HEK293 (cell line): ENCODE data around the gene ITGA2.

Experiments
- CTCF ChIA-PET: fragments of 350-600 bp; formaldehyde crosslinking; extraction: SDS; loops from one replicate; lab custom pipeline; 2021; ENCODE audit warnings: antibody characterized with exemption; lab: Yijun Ruan, JAX
- POLR2A ChIA-PET: fragments of 300-600 bp; formaldehyde crosslinking; extraction: SDS; loops from one replicate; lab custom pipeline; 2020; ENCODE audit warnings: antibody characterized with exemption, inconsistent platforms; lab: Yijun Ruan, JAX
- H3K27ac ChIP-seq: fragments of 200-500 bp; sonication (Bioruptor generic); 2 replicates; pipeline ENCODE4 v1.5.1; 2014; ENCODE audit warnings: low read depth, low read length, control low read depth, inconsistent platforms; ENCODE audit errors: extremely low read depth
- H3K36me3 ChIP-seq, 2 experiments: fragments of 200-500 bp in 1 of 2; sonication (Bioruptor generic) in 1 of 2; 1 replicate in 1 of 2; 2 replicates in 1 of 2; pipeline ENCODE4 v1.5.1; 2014 to 2017; ENCODE audit warnings: inconsistent platforms in 2 of 2, low read length in 2 of 2; ENCODE audit not compliant: control insufficient read depth in 2 of 2, insufficient read depth in 1 of 2
- H3K4me1 ChIP-seq: fragments of 200-500 bp; sonication (Bioruptor generic); 2 replicates; pipeline ENCODE4 v1.5.1; 2014; ENCODE audit warnings: mild to moderate bottlenecking, low read length, inconsistent platforms; ENCODE audit not compliant: control insufficient read depth, insufficient read depth
- H3K4me3 ChIP-seq: 2 replicates; pipeline ENCODE4 v1.5.1; 2011; ENCODE audit warnings: low read depth, mild to moderate bottlenecking, control low read depth, low read length, moderate library complexity
- H3K9me3 ChIP-seq: fragments of 200-500 bp; sonication (Bioruptor generic); 2 replicates; pipeline ENCODE4 v1.5.1; 2014; ENCODE audit warnings: low read depth, low read length, inconsistent platforms; ENCODE audit not compliant: control insufficient read depth, insufficient read depth
- SCRT1 ChIP-seq: fragments of 450-650 bp; formaldehyde crosslinking; IDR thresholded peaks from 2 replicates; pipeline ENCODE4 v1.5.1; 2016; ENCODE audit warnings: missing biosample characterization, missing genetic modification characterization, borderline replicate concordance
- SCRT2 ChIP-seq: fragments of 450-650 bp; formaldehyde crosslinking; IDR thresholded peaks from 2 replicates; pipeline ENCODE4 v1.5.1; 2016; ENCODE audit warnings: missing biosample characterization, missing genetic modification characterization
- ZBTB10 ChIP-seq: fragments of 450-650 bp; formaldehyde crosslinking; IDR thresholded peaks from 2 replicates; pipeline ENCODE4 v1.5.1; 2016; ENCODE audit warnings: missing biosample characterization, missing genetic modification characterization
- ZBTB17 ChIP-seq: fragments of 450-650 bp; formaldehyde crosslinking; IDR thresholded peaks from 2 replicates; pipeline ENCODE4 v1.5.1; 2016; ENCODE audit warnings: missing biosample characterization, missing genetic modification characterization
- ZFHX2 ChIP-seq: fragments of 450-650 bp; formaldehyde crosslinking; conservative IDR thresholded peaks from 2 replicates; pipeline ENCODE4 v1.5.1; 2016; ENCODE audit warnings: missing biosample characterization, missing genetic modification characterization
- ZFP3 ChIP-seq: fragments of 450-650 bp; formaldehyde crosslinking; IDR thresholded peaks from 2 replicates; pipeline ENCODE4 v1.5.1; 2016; ENCODE audit warnings: low read depth, missing biosample characterization, missing genetic modification characterization
- ZNF140 ChIP-seq: fragments of 450-650 bp; formaldehyde crosslinking; IDR thresholded peaks from 2 replicates; pipeline ENCODE4 v1.5.1; 2016; ENCODE audit warnings: missing biosample characterization, missing genetic modification characterization
- ZNF146 ChIP-seq: fragments of 450-650 bp; formaldehyde crosslinking; IDR thresholded peaks from 2 replicates; pipeline ENCODE4 v1.5.1; 2016; ENCODE audit warnings: missing biosample characterization, missing genetic modification characterization
- ZNF19 ChIP-seq: fragments of 450-650 bp; formaldehyde crosslinking; IDR thresholded peaks from 2 replicates; pipeline ENCODE4; 2016; ENCODE audit warnings: missing biosample characterization, missing genetic modification characterization, low read depth
- ZNF391 ChIP-seq: fragments of 450-650 bp; formaldehyde crosslinking; IDR thresholded peaks from 2 replicates; pipeline ENCODE4 v1.5.1; 2016; ENCODE audit warnings: low read depth, missing biosample characterization, missing genetic modification characterization, borderline replicate concordance
- ZNF416 ChIP-seq: fragments of 450-650 bp; formaldehyde crosslinking; IDR thresholded peaks from 2 replicates; pipeline ENCODE4 v1.5.1; 2016; ENCODE audit warnings: missing biosample characterization, missing genetic modification characterization
- ZNF488 ChIP-seq: fragments of 450-650 bp; formaldehyde crosslinking; IDR thresholded peaks from 2 replicates; pipeline ENCODE4 v1.5.1; 2016; ENCODE audit warnings: missing biosample characterization, missing genetic modification characterization
- ZNF544 ChIP-seq: fragments of 450-650 bp; formaldehyde crosslinking; IDR thresholded peaks from 2 replicates; pipeline ENCODE4 v1.5.0; 2017; ENCODE audit warnings: missing biosample characterization, missing genetic modification characterization
- ZNF571 ChIP-seq: fragments of 450-650 bp; formaldehyde crosslinking; IDR thresholded peaks from 2 replicates; pipeline ENCODE4 v1.5.0; 2017; ENCODE audit warnings: missing biosample characterization, missing genetic modification characterization
- ZNF610 ChIP-seq: fragments of 450-650 bp; formaldehyde crosslinking; IDR thresholded peaks from 2 replicates; pipeline ENCODE4 v1.5.1; 2016; ENCODE audit warnings: missing biosample characterization, missing genetic modification characterization, borderline replicate concordance
- ZNF623 ChIP-seq: fragments of 450-650 bp; formaldehyde crosslinking; IDR thresholded peaks from 2 replicates; pipeline ENCODE4 v1.5.1; 2016; ENCODE audit warnings: missing biosample characterization, missing genetic modification characterization
- ZNF629 ChIP-seq: fragments of 450-650 bp; formaldehyde crosslinking; IDR thresholded peaks from 2 replicates; pipeline ENCODE4 v1.5.1; 2017; ENCODE audit warnings: missing biosample characterization, missing genetic modification characterization
- ZNF664 ChIP-seq: fragments of 450-650 bp; formaldehyde crosslinking; IDR thresholded peaks from 2 replicates; pipeline ENCODE4 v1.5.1; 2016; ENCODE audit warnings: missing biosample characterization, missing genetic modification characterization
- TF ChIP-seq, protein P1 (sequence below): fragments of 450-650 bp; formaldehyde crosslinking; IDR thresholded peaks from 2 replicates; pipeline ENCODE4 v1.5.1; 2016; ENCODE audit warnings: missing biosample characterization, missing genetic modification characterization
- TF ChIP-seq, protein P2 (sequence below): fragments of 450-650 bp; formaldehyde crosslinking; IDR thresholded peaks from 2 replicates; pipeline ENCODE4 v1.5.1; 2016; ENCODE audit warnings: missing biosample characterization, missing genetic modification characterization
- TF ChIP-seq, protein P3 (sequence below): IDR thresholded peaks from 2 replicates; pipeline ENCODE4 v1.6.1; 2011; ENCODE audit warnings: mild to moderate bottlenecking, low read depth, low read length, borderline replicate concordance

Gene ITGA2

GRCh38 chr5:53039855-53040254, 50.7 kb downstream of the ITGA2 start:
- ChIA-PET CTCF (interaction anchor here (0.5 to 1.6 kb wide), 3 partner anchors 12 to 91 kb away, joined by 3 read pairs; no protein-coding TSS in a partner anchor), POLR2A (no interaction called here)
- Histone ChIP-seq H3K4me3 (no peak overlapping the region), H3K9me3 (no peaks in the 10 kb centered on the region), H3K4me1 (peaks cover 21% of the 10 kb centered on the region), H3K36me3 (no peaks in the 10 kb centered on the region; a peak in 1 of 3 replicates), H3K27ac (no peak overlapping the region)
- TF ChIP-seq SCRT1 (tag by site-specific recombination): no peak
- TF ChIP-seq SCRT2 (tag by site-specific recombination): peak; percentile 69

DNA sequence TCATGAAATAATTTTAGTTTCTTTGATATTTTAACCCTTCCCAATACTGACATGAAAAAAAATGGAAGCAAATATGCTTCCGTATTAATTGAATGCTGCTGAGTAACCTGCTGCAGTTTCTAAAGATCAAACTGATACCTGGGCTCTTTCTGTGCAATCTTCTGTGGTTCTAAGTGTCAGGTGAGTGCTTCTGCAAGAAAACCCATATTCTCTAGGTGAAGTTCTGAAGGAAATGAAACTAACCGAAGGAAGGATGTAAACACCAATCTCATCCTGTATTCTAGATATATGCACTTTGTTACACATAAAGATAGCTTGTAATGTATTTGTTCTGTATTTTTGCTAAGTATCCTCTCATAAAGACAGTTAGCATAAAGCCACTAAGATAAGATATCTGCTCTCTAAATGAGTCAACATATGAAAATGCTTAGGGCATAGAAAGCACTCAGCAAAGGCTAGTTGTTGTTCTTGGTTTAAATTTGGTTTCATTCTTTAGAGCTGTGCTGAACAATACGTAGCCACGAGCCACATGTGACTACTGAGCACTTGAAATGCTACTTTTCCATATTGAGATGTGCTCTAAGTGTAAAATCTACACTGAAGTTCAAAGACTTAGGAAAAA, 52.0 kb downstream of the ITGA2 start:
- Histone ChIP-seq H3K4me3 (no peak overlapping the region), H3K36me3 (no peaks in the 10 kb centered on the region; a peak in 2 of 3 replicates), H3K9me3 (no peaks in the 10 kb centered on the region), H3K27ac (no peak overlapping the region), H3K4me1 (peaks cover 17% of the 10 kb centered on the region)
- TF ChIP-seq ZNF146 (tag by site-specific recombination) (no peak), ZNF416 (tag by site-specific recombination) (no peak), ZNF488 (tag by site-specific recombination) (no peak), ZBTB17 (no peak), ZNF610 (tag by site-specific recombination) (no peak), ZNF391 (tag by site-specific recombination) (no peak), ZBTB10 (no peak), ZNF19 (tag by site-specific recombination) (no peak), ZNF664 (tag by site-specific recombination) (no peak), ZFHX2 (tag by site-specific recombination) (no peak), ZNF140 (tag by site-specific recombination) (no peak), ZFP3 (tag by site-specific recombination) (no peak), ZNF623 (tag by site-specific recombination) (no peak), ZNF571 (tag by site-specific recombination) (no peak), ZNF629 (tag by site-specific recombination) (no peak), ZNF544 (tag by site-specific recombination) (no peak)
- TF ChIP-seq, protein P1, sequence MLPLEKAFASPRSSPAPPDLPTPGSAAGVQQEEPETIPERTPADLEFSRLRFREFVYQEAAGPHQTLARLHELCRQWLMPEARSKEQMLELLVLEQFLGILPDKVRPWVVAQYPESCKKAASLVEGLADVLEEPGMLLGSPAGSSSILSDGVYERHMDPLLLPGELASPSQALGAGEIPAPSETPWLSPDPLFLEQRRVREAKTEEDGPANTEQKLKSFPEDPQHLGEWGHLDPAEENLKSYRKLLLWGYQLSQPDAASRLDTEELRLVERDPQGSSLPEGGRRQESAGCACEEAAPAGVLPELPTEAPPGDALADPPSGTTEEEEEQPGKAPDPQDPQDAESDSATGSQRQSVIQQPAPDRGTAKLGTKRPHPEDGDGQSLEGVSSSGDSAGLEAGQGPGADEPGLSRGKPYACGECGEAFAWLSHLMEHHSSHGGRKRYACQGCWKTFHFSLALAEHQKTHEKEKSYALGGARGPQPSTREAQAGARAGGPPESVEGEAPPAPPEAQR (tag by site-specific recombination): no peak
- TF ChIP-seq, protein P2, sequence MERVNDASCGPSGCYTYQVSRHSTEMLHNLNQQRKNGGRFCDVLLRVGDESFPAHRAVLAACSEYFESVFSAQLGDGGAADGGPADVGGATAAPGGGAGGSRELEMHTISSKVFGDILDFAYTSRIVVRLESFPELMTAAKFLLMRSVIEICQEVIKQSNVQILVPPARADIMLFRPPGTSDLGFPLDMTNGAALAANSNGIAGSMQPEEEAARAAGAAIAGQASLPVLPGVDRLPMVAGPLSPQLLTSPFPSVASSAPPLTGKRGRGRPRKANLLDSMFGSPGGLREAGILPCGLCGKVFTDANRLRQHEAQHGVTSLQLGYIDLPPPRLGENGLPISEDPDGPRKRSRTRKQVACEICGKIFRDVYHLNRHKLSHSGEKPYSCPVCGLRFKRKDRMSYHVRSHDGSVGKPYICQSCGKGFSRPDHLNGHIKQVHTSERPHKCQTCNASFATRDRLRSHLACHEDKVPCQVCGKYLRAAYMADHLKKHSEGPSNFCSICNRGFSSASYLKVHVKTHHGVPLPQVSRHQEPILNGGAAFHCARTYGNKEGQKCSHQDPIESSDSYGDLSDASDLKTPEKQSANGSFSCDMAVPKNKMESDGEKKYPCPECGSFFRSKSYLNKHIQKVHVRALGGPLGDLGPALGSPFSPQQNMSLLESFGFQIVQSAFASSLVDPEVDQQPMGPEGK (tag by site-specific recombination): no peak
- TF ChIP-seq, protein P3, sequence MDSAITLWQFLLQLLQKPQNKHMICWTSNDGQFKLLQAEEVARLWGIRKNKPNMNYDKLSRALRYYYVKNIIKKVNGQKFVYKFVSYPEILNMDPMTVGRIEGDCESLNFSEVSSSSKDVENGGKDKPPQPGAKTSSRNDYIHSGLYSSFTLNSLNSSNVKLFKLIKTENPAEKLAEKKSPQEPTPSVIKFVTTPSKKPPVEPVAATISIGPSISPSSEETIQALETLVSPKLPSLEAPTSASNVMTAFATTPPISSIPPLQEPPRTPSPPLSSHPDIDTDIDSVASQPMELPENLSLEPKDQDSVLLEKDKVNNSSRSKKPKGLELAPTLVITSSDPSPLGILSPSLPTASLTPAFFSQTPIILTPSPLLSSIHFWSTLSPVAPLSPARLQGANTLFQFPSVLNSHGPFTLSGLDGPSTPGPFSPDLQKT: no peak
- CTCF ChIA-PET: interaction anchor here (1.1 to 1.6 kb wide), 2 partner anchors 76 to 93 kb away, joined by 3 read pairs; no protein-coding TSS in a partner anchor
- POLR2A ChIA-PET: no interaction called here
